ENCODE results near the gene HTRA2.
"Not testable (repeated sequence)": the region's sequence is repeated elsewhere in the genome, so short reads cannot be mapped to it uniquely, and the experiment has no call there.

Gene HTRA2

DNA sequence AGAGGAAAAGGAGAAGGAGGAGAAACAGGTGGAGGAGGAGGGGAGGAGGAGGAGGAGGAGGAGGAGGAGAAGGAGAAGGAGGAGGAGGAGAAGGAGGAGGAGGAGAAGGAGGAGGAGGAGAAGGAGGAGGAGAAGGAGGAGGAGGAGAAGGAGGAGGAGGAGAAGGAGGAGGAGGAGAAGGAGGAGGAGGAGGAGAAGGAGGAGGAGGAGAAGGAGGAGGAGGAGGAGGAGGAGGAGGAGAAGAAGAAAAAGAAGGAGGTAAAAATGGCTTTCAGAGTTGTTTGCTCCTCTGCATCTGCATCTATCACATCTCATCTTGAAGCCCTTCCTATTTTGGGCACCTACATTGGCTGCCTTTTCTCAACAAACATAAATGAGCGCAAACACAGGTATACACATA, 31.3 kb downstream of the HTRA2 start:
- DNase-seq (ENCODE audit: low spot score), result not testable (repeated sequence)

DNA sequence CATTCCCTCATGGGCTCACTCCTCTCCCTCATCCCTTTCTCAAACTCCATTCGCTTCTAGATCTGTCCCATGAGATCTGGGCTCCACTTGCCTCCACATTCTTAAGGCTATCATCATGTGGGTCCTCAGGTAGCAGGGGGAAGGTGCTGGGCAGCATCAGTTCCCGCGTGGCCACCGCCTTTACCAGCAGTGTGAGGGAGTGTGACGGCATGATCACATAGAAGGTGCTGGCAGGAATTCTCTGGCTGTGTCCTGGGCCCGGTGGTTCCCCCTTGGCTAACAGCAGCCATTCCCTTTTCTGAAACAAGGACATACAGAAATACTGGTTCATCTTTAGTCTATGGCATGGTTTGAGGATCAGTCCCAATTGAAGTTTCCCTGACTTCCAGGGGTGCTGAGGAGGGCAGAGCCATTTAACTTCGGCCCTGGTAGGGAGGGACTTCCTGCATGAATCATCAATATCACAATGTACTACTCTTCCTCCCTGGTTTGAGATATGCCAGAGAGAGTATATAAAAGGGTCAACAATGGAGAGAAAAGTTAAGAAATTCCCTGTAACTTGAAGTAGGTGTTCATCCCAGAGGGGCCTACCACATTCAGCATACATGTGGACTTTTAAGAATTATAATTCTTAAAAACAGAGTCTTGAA, 32.5 kb downstream of the HTRA2 start:
- DNase-seq (ENCODE audit: low spot score), result no peak

DNA sequence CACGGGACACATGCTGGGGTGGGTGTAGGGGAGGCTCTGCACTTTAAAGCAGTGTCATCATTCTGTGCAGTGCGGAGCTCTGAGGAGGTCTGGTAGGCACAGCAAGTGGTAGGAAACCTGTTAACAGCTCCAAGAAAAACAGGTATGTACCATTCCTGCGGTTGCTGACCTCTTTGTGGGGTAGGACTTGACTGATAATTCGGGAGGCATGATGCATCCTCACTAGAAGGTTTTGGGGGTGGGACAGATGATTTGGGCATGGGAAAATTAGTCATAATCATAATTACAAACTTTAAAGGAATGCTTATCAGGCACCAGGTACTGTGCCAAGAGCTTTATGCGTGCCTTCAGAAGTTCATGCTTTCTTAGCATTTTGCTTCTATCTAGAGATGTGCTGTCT, 34.5 kb downstream of the HTRA2 start:
- DNase-seq (ENCODE audit: low spot score), result peak; percentile 38

DNA sequence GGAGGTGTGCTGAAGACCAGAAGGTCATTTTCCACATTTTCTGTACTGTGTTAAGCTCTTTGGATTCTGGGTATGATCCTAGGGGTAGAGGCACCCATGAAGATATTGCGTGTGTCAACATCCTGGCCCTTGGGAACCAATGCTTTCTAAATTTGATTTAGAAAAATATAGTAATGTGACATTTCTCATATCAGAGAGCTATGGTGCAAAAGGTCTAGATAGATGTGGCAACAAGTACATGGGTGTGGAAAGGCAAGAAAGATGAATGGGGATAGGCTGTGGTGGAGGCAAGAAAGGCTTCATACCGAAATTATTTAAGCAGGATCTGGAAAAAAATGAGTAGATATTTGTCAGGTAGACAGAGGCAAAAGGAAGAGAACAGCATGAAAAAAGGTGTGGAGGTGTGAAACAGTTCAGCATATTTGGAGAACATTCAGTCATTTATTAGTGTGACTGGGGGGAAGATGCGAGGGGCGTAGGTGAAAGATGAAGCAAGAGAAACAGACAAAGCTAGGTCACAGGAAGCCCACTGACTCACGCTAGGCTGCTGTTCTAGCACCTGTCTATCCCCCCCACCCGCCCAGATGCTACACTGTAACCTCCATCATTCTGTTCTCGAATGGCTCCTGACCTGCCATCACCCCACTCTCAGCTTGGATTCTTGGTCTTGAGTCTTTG, 36.5 kb downstream of the HTRA2 start:
- DNase-seq (ENCODE audit: low spot score), result no peak

DNA sequence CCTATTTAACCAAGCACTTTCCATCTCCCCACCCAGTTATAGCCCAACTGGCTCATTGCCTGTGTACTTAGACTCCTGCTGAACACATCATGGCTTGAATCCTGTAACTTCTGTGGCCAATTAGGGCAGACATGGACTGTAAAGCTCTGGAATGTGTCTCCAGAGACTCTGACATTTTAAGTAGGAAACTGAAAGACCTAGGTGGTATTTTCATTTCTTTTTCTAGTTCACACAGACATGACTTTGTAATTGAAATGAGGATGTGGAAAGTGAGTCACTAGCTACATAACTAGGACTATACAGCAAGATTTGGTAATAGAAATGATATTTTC, 37.0 kb downstream of the HTRA2 start:
- peak; percentile 81 for DNase-seq (ENCODE audit: low spot score)

DNA sequence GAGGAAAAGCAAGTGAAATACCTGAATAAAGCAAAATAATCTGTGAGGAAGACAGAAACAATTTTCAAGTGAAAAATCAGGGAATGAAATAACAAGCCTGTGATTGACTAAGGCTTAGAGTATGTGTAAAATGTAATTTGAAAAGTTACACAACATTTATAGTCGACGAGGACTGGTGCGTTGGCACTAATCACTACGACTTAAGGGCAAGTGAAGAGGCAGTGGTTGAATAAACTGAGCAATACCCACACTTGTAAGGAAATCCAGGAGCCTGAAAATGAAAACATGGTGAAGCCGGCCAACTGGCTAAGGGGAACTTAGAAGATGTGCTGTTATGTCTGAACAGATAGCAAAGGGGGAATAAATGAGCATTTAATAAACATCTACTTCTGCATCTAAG, 38.1 kb downstream of the HTRA2 start:
- peak; percentile 67 for DNase-seq (ENCODE audit: low spot score)

DNA sequence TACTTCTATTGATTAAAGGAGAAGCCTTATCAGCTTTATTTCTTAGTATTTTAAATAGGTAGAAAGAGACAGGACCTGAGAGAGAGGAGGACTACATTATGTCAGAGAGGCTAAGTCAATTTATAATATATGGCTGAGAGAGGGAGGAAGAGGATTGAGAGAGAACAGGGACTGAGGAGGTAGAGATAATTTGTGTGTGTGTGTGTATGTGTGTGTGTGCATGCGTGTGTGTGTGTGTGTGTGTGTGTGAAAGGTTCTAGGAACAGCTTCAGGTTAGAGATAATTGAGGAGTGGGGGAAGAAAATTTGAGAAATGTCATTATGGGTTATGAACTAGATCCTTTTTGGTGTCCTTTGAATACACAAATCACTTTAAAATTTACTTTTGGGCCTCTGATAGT, 40.0 kb downstream of the HTRA2 start:
- no peak for DNase-seq (ENCODE audit: low spot score)

DNA sequence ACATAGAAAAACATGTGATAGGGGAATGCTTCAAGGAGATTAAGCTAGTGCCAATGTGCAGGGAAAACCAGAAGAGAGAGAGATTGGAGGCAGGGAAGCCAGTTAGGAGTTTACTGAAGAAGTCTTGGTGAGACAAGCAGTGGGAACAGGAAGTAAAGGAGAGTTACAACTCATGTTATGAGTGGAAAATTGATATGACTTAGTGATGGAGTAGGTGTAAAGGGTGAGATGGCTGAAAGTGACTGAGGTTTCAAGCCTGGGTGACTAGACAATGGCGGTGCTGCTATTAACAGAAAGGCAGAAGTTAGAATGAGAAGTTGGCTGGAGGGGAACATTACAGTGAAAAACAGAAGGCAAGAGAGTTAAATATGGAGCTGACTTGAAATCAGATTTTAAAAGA, 41.3 kb downstream of the HTRA2 start:
- DNase-seq (ENCODE audit: low spot score), result no peak

DNA sequence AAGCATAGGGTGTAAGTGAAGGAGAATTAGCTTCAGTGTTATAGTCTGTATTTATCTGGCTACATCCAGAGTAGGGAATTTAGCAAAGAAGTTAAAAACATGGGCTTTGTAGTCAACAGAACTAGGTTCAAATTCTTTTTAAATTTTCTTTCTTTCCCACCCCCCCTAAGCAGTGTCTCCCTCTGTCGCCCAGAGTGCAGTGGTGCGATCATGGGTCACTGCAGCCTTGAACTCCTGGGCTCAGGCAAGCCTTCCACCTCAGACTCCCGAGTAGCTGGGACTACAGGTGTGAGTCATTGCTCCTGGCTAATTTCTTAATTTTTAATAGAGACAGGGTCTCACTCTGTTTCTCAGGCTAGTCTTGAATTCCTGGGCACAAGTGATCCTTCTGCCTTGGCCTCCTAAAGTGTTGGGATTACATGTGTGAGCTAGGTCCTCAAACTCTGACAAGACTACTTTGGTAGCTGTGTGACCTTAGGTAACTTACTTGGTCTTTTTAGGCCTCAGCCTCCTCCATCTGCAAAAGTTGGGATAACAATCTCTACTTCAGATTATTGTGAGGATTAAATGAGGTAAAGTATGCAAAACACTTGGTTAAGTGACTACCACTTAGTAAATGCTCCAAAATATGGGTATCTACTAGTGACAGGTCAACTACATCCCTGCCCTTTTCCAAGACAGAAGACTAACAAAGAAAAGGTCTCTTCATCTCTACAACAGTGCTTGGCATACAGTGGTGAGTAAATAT, 42.6 kb downstream of the HTRA2 start:
- DNase-seq (ENCODE audit: low spot score), result no peak

DNA sequence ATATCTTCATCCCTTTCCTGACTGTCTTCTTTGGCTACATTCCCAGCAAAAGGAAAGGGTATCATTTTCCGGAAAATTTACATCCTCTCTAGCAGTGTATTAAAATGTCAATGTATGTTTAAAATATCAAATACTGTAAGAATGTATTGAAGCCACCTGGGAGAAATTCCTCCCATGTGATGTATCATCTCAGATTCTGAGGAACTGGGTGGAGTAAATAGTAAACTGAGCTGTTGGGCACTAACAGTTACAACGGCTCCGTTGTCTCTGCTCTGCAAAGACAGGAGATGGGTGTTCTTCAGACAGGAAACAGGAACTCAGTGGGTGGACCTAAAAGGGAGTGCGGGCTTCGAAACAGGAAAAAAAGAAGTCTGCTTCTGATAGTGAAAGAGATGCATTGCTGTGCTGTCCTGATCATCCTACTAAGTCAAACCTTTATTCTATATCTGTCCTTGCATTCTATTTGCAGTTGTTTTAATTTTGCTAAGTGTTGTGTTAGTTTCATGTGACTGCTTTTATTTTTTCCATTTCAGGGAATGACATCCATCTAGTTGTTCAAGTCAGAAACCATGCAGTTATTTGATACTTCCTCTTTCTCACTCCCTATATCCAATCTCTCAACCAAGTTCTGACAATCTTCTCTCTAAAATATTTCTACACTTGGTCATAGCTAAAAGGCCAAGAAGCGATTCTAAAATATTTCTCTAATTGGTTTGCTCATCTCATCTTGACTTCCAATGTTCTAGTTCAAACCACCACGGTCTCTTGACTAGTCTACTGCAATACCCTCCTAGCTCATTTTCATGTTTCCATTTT, 44.2 kb downstream of the HTRA2 start:
- DNase-seq (ENCODE audit: low spot score), result peak; percentile 51

DNA sequence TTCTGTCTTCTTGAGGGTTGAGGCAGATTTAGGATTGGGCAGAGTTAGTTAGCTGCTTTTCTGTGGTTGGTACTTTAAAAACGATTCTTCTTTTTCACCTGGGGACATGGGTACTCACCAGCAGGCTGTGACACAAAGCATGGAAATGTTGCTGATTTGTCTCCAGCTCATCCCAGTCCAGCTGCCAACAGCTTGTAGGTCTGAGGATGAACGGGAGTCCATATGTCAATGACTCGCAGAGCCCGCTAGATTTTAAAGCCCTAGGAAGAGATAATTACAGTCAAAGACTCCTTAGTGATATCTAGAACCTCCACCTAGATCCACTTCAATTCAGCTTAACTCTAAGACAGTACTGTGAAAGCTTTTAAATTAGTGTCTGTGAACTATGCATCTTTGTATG, 45.6 kb downstream of the HTRA2 start:
- no peak for DNase-seq (ENCODE audit: low spot score)

DNA sequence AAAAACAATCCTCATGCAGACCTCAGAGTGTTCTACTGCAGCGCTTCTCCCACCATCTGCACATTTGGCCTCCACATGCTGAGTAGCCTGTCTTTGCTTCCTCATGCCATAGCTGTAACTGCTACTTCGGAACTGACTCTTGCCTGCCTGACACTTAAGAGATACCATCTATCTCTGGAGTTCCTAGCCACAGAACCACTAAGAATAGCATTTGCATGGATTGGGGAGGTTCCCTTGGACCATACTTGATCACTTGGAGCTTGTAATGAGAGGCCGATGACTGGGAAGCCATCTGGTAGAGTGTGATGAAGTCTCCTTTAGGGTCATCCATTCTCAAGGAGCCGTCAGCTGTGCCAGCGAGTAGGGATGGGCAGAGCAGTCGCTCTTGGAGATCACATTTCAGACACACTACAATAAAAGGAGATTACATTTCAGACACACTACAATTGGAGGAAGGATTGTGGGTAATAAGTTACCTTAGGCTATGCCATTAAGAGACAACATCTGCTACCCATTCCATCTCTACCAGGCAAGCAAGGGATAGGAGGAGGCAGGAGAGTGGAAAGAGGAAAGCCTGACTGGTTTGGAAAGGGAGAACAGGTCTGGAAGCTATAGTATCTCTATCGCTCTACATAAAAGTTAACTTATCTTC, 46.6 kb downstream of the HTRA2 start:
- DNase-seq (ENCODE audit: low spot score), result peak; percentile 59

DNA sequence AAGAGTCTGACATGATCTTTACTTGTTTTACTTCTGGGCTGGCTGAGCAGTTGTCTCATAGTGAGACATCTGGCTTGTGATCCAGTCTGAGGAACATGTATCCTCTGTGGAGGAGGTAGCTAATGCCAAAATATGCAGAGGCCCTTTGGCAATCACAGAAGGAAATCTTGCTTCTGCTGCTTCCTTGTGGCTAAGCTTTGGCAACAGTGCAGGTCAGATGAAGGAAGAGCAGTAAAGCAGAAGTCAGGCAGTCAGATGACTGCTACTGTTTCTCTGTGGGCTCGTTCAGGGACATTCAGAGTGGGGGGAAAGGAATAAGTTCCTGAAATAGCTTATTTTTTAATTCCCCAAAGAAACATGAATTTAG, 47.1 kb downstream of the HTRA2 start:
- peak; percentile 82 for DNase-seq (ENCODE audit: low spot score)

DNA sequence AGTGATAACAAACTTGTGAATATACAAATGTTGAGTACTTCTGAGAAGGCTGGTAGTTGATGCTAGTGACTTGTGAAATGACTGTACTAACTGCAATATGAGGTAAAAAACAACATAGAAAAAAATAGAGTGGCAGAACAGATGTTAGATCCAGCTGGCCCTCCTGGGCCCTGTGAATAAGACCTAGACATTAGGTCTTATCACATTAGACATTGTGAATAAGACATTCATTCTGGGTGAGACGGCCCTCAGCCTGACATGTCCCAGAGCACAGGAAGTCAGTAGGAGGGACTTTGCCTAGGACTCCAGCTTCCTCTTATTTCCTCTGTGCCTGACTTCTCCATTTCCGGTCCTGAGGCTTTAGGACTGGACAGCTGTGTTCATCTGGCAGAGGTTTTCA, 47.7 kb downstream of the HTRA2 start:
- DNase-seq (ENCODE audit: low spot score), result peak; percentile 29

DNA sequence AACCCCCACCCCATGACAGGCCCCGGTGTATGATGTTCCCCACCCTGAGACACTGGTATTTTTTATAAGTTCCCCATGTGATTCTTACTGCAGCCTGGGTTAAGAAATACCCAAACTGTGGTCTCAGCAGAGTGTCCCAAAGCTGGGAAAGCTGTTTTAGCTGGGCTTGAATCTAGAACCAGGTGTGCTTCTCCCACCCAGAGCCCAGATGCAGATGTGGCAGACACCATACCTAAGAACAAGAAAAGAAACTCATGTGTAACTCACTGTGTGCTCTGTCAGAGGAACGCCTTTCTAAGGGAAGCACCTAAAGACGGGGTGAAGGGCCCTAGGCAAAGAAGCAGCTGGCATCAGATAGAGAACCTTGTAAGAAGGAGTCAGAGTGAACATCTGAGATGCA, 48.7 kb downstream of the HTRA2 start:
- DNase-seq (ENCODE audit: low spot score), result no peak

DNA sequence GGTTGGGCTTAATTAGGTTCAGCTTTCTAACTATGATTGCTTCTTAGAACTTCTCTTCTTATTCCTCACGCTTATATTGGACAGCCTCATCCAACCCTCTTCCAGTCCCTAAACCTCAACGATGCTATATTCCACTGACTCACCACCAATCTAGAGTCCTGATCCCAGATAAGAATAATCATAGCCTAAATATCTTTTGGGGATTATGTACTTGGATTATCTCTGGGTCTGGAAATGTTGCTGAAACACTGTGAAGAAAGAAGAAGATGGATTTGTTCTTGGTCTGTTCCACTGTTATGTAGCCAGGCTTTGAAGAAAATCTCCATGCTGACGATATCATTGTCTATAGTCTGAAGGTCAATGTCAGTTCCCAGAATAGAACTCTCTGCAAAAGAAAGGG, 51.7 kb downstream of the HTRA2 start:
- no peak for DNase-seq (ENCODE audit: low spot score)

DNA sequence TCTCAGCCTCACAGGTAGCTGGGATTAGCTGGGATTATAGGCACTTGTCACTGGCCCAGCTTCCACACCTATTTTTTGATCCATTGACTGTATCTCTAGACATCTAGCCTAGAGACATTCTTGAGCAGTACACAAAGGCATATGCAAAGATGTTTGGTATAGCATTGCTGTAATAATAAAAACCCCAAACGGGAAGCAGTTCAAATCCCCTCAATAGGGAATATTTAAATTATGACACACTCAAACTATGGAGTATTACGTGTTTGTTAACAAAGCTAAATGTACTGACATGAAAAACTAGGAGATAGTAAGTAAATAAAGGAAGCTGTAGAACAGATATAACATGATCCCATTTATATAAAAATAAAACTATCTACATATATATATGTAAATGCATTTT, 52.5 kb downstream of the HTRA2 start:
- no peak for DNase-seq (ENCODE audit: low spot score)
